OCI-LY3 (cell line): ENCODE data around the gene PHF19.

Source experiments
- H2AFZ ChIP-seq: fragments of 200-600, 300-600 bp; shearing (Covaris generic); 2 replicates; pipeline ENCODE4 v1.6.0; 2014; ENCODE audit warnings: antibody characterized with exemption, low read depth, low read length
- H3K27ac ChIP-seq: fragments of 200-600, 300-600 bp; sonication (generic); 2 replicates; pipeline ENCODE4 v1.5.1; 2014; ENCODE audit warnings: mild to moderate bottlenecking, low read length, moderate library complexity, mixed read lengths
- H3K27me3 ChIP-seq: fragments of 200-600, 300-600 bp; sonication (generic); 2 replicates; pipeline ENCODE4 v1.6.1; 2014; ENCODE audit warnings: low read depth, low read length, mixed read lengths
- H3K36me3 ChIP-seq: fragments of 200-600, 300-600 bp; sonication (generic); replicated peaks from 2 replicates; pipeline ENCODE3; 2014; ENCODE audit warnings: low read depth, low read length, mixed read lengths
- H3K4me1 ChIP-seq: fragments of 300-600, 200-600 bp; sonication (generic); 2 replicates; pipeline ENCODE4 v1.6.1; 2014; ENCODE audit warnings: low read length, mixed read lengths
- H3K4me2 ChIP-seq: fragments of 200-600, 300-600 bp; sonication (generic); 2 replicates; pipeline ENCODE4 v1.6.1; 2014; ENCODE audit warnings: low read length, mixed read lengths
- H3K4me3 ChIP-seq: fragments of 300-600, 200-600 bp; sonication (generic); 2 replicates; pipeline ENCODE4 v1.5.1; 2014; ENCODE audit warnings: antibody characterized with exemption, mild to moderate bottlenecking, low read length, moderate library complexity
- H3K79me2 ChIP-seq: fragments of 300-600, 200-600 bp; shearing (Covaris generic); 2 replicates; pipeline ENCODE4 v1.6.1; 2014; ENCODE audit warnings: mild to moderate bottlenecking, low read length, mixed read lengths
- H3K9ac ChIP-seq: fragments of 300-600, 200-600 bp; shearing (Covaris generic); 2 replicates; pipeline ENCODE4 v1.6.0; 2014; ENCODE audit warnings: mild to moderate bottlenecking, low read length, moderate library complexity
- H3K9me3 ChIP-seq: fragments of 200-600, 300-600 bp; shearing (Covaris generic); 2 replicates; pipeline ENCODE4 v1.6.1; 2014; ENCODE audit warnings: low read length, mixed read lengths; ENCODE audit not compliant: insufficient read depth
- H4K20me1 ChIP-seq: fragments of 200-600, 300-600 bp; sonication (generic); 2 replicates; pipeline ENCODE4 v1.6.1; 2016; ENCODE audit warnings: low read length, mixed read lengths; ENCODE audit not compliant: insufficient read depth
- EZH2phosphoT487 ChIP-seq: fragments of 200-600 bp; shearing (Covaris generic); IDR thresholded peaks from 2 replicates; pipeline ENCODE4 v1.6.1; 2018; ENCODE audit warnings: antibody characterized with exemption, mixed run types, low read depth
- TF ChIP-seq, protein P1 (sequence below): fragments of 200-600, 300-600 bp; sonication (generic); IDR thresholded peaks from 2 replicates; pipeline ENCODE4 v1.5.1; 2014; ENCODE audit warnings: antibody characterized with exemption, low read length, low read depth

The PHF19 gene

DNA sequence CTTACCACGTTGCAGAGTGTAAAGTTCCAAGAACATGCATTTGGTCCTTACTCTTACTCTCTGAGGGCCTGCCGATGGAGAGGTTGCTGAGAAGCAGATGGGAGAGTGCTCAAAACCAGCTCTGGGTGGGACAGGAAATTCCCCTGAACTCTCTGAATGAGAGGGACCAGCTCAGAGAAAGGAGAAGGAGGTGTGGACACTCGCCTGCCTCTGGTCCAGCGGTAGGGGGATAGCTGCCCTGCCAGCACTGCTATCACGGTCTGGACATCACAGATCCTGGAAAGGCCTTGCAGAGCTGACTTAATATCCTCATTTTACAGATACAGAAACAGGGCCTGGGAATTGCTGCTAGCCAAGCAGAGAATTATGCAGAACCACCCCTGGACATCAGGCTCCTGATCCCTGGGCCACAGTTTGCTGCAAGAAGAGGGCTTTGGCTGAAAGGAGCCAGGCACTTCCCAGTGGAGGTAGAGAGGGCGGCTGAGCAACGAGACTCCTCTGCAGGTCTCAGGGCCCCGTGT is 44.7 kb upstream of the PHF19 start:
- no peak overlapping the region for H2AFZ ChIP-seq
- H3K9me3 ChIP-seq = no peaks in the 10 kb centered on the region
- H3K79me2 ChIP-seq = peaks cover 99% of the 10 kb centered on the region
- H3K4me2 ChIP-seq = peak overlapping the region; percentile 69
- peak overlapping the region; percentile 94 for H3K27ac ChIP-seq
- no peaks in the 10 kb centered on the region for H4K20me1 ChIP-seq
- H3K4me3 ChIP-seq = peak overlapping the region; percentile 30
- peaks cover 91% of the 10 kb centered on the region for H3K4me1 ChIP-seq
- peaks cover 61% of the 10 kb centered on the region for H3K36me3 ChIP-seq
- no peak for TF ChIP-seq EZH2phosphoT487
- TF ChIP-seq, protein P1, sequence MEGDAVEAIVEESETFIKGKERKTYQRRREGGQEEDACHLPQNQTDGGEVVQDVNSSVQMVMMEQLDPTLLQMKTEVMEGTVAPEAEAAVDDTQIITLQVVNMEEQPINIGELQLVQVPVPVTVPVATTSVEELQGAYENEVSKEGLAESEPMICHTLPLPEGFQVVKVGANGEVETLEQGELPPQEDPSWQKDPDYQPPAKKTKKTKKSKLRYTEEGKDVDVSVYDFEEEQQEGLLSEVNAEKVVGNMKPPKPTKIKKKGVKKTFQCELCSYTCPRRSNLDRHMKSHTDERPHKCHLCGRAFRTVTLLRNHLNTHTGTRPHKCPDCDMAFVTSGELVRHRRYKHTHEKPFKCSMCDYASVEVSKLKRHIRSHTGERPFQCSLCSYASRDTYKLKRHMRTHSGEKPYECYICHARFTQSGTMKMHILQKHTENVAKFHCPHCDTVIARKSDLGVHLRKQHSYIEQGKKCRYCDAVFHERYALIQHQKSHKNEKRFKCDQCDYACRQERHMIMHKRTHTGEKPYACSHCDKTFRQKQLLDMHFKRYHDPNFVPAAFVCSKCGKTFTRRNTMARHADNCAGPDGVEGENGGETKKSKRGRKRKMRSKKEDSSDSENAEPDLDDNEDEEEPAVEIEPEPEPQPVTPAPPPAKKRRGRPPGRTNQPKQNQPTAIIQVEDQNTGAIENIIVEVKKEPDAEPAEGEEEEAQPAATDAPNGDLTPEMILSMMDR = no peak
- H3K27me3 ChIP-seq = no peaks in the 10 kb centered on the region
- peak overlapping the region; percentile 73 for H3K9ac ChIP-seq

DNA sequence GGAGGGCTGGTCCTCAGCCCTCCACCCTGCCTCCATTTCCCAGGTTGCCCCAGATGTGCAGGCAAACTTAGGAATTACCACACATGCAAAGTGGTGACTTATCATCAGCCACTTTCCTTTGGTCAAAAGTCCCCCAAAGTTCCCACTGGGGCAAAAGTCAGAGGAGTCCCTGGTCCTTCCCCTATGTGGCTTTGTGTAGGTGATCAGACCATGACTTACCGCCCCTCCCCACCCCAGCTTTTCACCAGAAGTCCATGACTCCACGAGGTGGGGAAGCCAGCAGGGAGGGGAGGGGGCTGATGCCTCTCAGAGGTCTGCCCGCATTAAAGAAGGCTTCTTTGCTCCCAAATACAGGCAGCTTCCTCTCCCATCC is 43.8 kb upstream of the PHF19 start:
- Histone ChIP-seq H3K4me1 (peaks cover 90% of the 10 kb centered on the region), H3K4me3 (peak overlapping the region; percentile 30), H3K9ac (peak overlapping the region; percentile 73), H3K9me3 (no peaks in the 10 kb centered on the region), H3K4me2 (peak overlapping the region; percentile 69), H3K36me3 (peaks cover 65% of the 10 kb centered on the region), H3K27ac (peak overlapping the region; percentile 94), H3K79me2 (peaks cover 99% of the 10 kb centered on the region), H4K20me1 (no peaks in the 10 kb centered on the region), H2AFZ (no peak overlapping the region), H3K27me3 (no peaks in the 10 kb centered on the region)
- TF ChIP-seq EZH2phosphoT487 = no peak
- TF ChIP-seq, protein P1 = no peak

DNA sequence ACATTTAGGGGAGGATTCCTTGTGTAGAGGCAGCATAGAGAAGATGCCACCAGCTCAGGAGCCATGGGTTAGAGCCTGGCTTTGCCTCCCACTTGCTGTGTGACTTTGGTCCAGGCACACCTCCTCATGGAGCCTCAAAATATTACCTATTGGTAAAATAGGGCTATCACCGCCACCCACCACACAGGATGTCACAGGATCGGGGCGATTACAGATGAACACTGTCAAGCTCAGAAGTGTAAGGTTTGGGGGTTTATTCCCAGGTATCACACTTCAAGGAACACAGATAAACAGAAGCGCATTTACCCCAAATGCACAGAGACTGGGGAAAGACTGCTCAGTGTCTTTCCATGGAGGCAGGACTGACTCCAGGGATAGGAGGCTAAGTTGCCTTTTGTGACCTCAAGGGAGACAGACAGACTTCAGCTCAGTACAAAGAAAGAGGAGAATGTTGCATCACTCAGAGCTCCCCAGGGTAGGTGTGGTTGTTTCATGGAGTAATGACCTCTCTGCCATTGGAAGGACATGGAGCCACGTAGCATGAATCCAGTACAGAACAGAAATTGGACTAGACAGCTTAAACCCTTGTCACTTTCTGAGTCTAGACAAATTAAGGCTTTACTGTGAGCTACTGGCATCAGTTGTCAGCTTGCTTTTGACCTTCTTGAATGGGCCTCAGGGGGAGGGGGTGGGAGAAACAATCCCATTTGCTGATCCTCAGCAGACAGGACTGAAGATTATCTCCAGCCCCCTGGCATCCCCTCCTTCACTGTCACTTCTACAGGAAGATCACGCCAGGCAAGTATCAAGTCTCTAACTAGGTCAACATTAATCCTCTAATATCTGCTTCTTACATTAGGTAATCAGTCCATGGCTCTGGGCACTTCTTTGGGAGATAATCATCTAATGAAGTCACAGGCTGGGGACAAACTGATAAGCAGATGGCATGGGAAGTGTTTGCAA is 43.1 kb upstream of the PHF19 start:
- H3K4me1 ChIP-seq = peaks cover 83% of the 10 kb centered on the region
- TF ChIP-seq, protein P1 = no peak
- no peak for TF ChIP-seq EZH2phosphoT487
- H4K20me1 ChIP-seq = no peaks in the 10 kb centered on the region
- peaks cover 64% of the 10 kb centered on the region for H3K36me3 ChIP-seq
- H3K9ac ChIP-seq = peak overlapping the region; percentile 73
- H3K4me3 ChIP-seq = peak overlapping the region; percentile 30
- H3K9me3 ChIP-seq = no peaks in the 10 kb centered on the region
- no peak overlapping the region for H2AFZ ChIP-seq
- peak overlapping the region; percentile 94 for H3K27ac ChIP-seq
- H3K4me2 ChIP-seq = peak overlapping the region; percentile 69
- H3K79me2 ChIP-seq = peaks cover 97% of the 10 kb centered on the region
- H3K27me3 ChIP-seq = no peaks in the 10 kb centered on the region
